Astrocyte (in vitro differentiated cells and primary cell): ENCODE results near the gene C1orf116.

Experiments
- EZH2 ChIP-seq: IDR thresholded peaks from 2 replicates; pipeline ENCODE4 v1.6.1; 2012; ENCODE audit warnings: mild to moderate bottlenecking, low read length, inconsistent platforms; ENCODE audit not compliant: insufficient read depth
- TF ChIP-seq, protein P1 (sequence below): IDR thresholded peaks from 2 replicates; pipeline ENCODE4 v1.5.1; 2011; ENCODE audit warnings: low read depth, mild to moderate bottlenecking, inconsistent platforms, low read length, moderate library complexity; ENCODE audit not compliant: insufficient read depth

DNA sequence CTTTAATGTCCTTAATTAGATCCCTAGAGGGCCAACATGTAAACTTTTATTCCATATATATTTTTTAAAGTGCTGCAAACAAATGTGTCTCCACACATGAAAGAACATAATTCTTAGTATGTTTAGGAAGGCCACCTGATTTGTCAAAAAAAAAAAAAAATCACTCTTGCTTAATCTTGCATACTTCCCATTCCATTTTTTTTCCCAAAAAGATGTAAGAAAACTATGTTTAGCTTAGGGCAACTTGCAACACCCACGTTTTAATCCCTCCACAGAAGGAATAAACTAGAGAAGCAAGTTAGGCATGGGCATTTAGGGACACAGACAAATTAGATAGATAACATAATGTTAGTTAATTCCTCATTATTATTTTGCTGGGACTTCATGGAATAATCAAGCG is 12.9 kb upstream of the C1orf116 start:
- TF ChIP-seq, protein P1, sequence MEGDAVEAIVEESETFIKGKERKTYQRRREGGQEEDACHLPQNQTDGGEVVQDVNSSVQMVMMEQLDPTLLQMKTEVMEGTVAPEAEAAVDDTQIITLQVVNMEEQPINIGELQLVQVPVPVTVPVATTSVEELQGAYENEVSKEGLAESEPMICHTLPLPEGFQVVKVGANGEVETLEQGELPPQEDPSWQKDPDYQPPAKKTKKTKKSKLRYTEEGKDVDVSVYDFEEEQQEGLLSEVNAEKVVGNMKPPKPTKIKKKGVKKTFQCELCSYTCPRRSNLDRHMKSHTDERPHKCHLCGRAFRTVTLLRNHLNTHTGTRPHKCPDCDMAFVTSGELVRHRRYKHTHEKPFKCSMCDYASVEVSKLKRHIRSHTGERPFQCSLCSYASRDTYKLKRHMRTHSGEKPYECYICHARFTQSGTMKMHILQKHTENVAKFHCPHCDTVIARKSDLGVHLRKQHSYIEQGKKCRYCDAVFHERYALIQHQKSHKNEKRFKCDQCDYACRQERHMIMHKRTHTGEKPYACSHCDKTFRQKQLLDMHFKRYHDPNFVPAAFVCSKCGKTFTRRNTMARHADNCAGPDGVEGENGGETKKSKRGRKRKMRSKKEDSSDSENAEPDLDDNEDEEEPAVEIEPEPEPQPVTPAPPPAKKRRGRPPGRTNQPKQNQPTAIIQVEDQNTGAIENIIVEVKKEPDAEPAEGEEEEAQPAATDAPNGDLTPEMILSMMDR = no peak
- no peak for TF ChIP-seq EZH2
